GM19468 (cell line): Measurements from ENCODE around the gene MAP1S.
"Not testable (repeated sequence)": the region's sequence is repeated elsewhere in the genome, so short reads cannot be mapped to it uniquely, and the experiment has no call there.

ENCODE experiments used
- ATAC-seq: cut with Tn5 transposase; IDR thresholded peaks from one replicate; pipeline ENCODE4 v1.9.1; 2021; ENCODE audit warnings: mild to moderate bottlenecking, moderate library complexity, moderate number of reproducible peaks; ENCODE audit not compliant: unreplicated experiment; ENCODE audit errors: extremely low read depth

The MAP1S gene

DNA sequence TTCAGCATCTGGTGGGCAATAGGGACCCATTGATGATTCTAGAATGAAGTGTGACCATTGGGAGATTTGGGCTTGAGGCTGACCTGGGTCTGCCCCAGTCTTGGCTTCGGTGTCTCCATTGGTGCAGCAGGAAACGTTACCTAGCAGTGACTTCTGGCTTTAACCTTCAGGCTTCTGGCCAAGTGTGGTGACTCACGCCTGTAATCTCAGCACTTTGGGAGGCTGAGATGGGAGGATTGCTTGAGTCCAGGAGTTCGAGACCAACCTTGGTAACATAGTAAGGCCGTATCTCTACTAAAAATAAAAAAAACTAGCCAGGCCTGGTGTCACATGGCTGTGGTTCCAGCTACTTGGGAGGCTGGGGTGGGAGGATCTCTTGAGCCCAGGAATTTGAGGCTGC is 39.2 kb downstream of the MAP1S start:
- no peak for ATAC-seq

DNA sequence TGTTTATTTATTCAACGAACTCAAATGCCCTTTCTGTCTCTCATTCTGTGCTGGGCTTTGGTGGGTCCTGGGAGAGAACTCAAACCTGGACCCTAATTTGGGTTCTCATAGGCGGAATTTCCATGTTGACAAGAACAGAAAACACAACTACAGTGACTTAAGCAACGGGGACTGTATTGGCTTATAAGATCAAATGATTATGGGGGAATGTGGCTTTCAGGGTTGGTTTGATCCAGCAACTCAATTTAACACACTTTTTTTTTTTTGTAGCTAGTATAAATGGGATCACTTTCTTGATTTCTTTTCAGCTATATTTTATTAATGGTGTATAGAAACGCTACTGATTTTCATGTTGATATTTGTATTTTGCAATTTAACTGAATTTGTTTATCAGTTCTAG is 41.9 kb downstream of the MAP1S start:
- ATAC-seq: no peak

DNA sequence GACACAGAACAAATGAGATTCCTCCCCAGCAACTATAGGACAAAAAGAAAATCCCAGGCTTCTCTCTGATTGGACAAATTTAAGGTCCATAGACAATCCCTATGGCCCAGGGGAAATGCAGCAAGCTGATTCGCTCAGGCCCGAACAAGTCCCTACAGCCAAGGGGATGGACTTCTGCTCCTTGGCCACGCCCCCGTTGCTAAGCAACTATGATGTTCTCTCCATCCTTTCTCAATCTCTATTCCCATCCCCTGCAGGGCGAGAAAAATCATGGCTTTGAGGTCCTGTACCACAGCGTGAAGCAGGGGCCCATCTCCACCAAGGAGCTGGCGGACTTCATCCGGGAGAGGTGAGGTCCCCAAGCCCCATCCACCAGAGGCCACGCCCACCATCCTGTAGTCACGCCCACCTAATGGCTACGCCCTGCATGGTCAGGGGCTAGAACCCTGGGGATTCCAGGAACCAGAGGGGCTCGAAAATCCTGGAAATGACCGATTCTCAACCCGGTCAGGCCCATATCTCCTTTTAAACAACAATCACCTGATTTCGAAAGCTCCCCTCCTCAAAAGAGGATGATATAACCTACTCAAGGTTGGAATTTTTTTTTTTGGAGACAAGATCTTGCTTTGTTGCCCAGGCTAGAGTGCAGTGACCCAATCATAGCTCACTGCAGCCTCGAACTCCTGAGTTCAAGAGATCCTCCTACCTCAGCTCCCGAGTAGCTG is 43.4 kb downstream of the MAP1S start:
- no peak for ATAC-seq

DNA sequence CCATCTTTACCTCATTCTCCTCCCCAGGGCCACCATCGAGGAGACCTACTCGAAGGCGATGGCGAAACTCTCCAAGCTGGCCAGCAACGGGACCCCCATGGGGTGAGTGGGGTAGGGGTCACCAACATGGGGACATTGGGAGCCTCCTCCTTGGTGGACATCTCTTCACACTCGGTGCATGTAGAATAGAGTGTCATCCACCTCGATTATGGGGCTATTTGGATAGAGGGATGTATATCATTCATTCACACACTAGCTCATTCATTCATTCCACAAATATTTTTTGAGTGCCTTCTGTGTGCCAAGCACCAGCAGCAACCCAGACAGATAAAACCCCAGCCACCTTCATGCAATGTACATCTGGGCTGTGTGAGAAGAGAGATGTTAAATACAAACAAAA is 45.1 kb downstream of the MAP1S start:
- ATAC-seq: no peak

DNA sequence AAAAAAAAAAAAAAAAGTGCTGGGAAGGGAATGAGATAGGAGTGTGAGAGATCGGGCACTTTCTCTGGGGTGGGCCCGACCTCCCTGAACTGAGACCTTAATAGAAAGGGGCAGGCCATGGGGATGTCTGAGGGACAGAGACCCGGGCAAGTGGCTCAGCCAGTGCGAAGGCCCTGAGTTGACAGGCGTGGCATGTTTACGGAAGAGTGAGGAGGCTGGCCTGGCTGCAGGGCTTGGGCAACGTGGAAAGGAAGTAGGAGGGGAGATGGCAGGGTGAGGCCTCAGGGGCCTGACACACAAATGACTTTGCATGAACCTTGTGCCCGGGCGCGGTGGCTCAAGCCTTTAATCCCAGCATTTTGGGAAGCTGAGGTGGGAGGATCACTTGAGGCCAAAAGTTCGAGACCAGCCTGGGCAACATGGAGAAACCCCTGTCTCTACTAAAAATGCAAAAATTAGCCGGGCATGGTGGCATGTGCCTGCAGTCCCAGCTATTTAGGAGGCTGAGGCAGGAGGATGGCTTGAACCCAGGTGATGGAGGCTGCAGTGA is 45.9 kb downstream of the MAP1S start:
- ATAC-seq: no peak

DNA sequence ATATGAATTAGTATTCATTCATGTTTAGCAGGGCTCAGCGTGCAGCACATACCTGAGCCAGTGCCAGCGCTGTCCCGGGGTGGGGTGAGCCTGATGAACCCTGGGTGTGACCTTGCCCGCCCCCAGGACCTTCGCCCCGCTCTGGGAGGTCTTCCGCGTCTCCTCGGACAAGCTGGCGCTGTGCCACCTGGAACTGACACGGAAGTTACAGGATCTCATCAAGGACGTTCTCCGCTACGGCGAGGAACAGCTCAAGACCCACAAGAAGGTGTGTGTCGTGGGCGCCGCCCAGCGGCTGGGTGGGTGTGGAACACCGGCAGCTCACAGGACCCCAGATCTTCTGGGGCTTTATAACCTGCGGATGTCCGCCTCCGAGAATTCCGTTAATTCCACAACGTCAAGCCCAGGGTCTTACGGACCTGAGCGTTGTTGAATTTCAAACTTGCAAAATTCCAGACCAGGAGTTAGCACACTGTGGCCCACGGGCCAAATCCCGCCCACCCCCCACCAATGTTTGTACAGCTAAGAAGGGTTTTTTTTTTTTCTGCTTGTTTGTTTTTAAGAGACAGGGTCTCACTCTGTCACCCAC is 47.4 kb downstream of the MAP1S start:
- no peak for ATAC-seq

DNA sequence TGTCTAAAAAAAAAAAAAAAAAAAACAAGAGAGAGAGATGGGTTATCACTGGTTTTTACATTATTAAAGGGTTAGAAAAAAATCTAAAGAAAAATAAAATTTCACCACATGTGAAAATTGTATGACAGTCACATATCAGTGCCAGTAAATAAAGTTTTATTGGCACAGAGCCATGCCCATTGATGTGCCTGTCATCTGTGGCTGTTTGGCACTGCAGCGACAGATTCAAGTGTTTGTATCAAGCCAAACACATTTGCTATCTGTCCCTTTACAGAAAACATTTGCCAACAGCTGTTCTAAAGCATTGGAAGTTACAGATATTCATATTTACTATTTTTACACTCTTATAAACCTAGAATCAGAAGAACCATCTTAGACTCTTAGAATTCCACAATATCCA is 48.3 kb downstream of the MAP1S start:
- no peak for ATAC-seq

DNA sequence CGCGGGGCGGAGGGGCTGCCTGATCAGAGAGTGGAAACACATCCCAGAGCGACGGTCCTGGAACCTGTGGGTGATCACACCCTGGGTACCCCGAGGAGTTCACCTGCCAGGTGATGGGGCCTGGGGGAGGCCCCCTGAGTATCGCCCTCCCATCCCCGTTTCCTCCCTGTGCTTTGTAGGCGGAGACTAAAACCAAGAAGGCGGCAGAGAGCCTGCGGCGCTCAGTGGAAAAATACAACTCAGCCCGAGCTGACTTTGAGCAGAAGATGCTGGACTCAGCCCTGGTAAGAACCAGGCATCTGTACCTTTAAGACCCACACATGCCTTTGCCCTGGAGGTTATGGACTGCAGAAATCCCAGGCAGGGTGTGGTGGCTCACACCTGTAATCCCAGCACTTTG is 51.3 kb downstream of the MAP1S start:
- no peak for ATAC-seq

DNA sequence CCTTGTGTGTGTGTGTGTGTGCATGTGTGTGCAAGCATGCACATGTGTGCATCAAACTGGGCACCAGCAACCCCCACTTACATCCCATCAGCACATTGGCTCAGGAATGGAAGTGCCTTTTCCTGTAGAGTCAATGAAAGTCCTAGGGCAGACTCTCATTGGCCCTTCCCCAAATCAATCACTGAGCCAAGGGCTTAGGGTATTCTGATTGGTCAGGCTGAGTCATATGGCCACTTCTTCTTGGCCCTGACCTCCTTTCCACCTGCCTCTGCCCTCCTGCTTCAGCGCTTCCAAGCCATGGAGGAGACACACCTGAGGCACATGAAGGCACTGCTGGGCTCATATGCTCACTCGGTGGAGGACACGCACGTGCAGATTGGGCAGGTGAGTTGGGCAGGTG is 52.9 kb downstream of the MAP1S start:
- no peak for ATAC-seq

DNA sequence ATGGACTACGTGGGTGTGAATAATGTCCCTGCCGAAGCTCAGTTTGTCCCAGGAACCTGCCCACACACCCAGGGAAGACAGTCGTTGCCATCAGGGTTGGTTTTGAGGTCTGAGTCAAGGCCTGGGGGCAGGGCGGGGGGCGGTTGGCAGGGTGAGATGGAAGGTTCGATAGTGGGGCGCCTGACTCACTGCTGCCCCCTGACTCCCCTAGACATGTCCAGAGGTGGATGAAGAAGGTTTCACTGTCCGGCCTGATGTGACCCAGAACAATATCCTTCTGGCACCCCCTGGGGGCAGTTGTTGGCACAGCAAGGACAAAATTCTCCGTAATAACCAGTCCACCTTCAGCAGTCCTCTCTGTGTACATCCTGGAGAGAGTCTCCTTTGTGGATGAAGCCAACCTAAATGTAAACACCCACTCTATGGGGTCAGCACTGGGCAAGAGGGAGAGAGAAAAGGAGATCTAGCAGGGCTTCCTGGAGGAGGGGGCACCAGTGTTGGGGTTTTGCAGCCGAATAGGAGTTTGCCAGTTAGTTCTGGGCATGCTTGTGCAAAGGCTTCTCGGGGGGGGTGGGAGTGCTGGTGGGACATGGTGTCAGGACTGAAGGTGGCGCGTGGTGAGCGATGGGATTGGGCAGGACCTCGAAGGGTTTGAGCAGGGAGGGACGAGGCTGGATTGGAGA is 56.1 kb downstream of the MAP1S start:
- ATAC-seq: no peak

DNA sequence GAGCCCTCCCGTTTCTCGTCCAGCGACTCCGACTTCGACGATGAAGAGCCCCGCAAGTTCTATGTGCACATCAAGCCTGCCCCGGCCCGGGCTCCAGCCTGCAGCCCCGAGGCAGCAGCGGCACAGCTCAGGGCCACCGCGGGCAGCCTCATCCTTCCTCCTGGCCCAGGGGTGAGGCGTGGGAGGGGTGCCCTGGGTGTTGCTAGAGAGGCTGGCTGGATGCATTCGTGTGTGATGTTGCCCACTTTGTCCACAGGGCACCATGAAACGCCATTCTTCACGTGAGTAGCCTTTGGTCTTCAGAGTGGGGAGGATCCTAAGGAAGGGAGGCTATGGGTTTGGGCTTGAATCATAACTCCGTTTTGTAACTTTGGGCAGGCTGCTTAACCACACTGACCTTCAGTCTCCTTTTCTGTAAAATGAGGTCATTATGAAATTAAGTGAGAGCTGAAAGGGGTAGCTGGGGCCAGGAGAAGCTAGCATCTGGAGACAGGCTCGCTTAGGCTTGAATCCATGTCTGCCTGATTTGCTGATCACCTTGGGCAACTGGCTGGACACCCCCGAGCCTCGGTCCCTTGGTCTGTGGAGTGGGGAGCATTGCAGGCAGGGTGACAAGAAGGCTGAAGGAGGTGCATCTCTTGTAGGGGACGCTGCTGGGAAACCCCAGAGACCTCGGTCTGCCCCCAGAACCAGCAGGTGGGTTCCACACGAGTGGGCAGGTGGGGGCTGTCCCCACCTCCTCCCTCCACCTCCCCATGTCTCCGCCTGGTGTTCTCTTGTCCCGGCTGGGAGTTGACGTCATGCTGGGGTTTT is 56.9 kb downstream of the MAP1S start:
- ATAC-seq: peak; percentile 44

DNA sequence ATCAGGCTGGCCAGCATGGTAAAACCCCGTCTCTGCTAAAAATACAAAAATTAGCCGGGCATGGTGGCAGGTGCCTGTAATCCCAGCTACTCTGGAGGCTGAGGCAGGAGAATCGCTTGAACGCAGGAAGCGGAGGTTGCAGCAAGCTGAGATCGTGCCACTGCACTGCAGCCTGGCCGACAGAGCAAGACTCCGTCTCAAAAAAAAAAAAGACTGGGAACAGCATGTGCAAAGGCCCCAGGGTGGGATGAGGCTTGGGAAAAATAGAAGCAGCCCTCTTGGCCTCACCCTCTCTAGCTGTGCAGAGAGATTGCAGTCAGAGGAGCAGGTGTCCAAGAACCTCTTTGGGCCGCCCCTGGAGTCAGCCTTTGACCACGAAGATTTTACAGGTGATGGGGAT is 58.6 kb downstream of the MAP1S start:
- ATAC-seq: not testable (repeated sequence)

DNA sequence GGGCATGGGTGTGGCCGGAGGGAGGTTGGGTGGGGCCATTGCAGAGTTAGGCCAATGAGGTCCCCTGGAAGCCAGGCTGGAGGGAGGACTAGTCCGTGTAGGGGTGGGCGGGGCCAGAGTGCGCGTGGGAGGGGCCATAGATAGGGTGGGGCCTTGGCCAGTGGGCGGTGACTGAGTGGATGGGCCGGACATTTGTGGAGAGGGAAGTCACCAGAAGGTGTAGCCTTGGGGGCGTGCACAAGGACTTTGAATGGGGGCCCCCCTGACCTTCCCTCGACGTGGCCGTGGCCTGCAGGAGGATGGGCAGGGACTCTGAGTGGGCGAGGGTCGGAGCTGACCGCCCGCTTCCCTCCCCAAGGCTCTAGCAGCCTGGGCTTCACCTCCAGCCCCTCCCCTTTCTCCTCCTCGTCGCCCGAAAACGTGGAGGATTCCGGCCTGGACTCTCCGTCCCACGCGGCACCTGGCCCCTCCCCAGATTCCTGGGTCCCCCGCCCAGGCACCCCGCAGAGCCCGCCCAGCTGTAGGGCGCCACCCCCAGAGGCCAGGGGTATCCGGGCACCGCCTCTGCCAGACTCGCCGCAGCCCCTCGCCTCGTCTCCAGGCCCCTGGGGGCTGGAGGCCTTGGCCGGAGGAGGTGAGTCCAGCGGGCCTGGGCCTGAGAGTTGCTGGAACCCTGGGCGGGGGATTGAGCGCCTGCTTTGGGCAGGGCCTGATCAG is 59.1 kb downstream of the MAP1S start:
- no peak for ATAC-seq

DNA sequence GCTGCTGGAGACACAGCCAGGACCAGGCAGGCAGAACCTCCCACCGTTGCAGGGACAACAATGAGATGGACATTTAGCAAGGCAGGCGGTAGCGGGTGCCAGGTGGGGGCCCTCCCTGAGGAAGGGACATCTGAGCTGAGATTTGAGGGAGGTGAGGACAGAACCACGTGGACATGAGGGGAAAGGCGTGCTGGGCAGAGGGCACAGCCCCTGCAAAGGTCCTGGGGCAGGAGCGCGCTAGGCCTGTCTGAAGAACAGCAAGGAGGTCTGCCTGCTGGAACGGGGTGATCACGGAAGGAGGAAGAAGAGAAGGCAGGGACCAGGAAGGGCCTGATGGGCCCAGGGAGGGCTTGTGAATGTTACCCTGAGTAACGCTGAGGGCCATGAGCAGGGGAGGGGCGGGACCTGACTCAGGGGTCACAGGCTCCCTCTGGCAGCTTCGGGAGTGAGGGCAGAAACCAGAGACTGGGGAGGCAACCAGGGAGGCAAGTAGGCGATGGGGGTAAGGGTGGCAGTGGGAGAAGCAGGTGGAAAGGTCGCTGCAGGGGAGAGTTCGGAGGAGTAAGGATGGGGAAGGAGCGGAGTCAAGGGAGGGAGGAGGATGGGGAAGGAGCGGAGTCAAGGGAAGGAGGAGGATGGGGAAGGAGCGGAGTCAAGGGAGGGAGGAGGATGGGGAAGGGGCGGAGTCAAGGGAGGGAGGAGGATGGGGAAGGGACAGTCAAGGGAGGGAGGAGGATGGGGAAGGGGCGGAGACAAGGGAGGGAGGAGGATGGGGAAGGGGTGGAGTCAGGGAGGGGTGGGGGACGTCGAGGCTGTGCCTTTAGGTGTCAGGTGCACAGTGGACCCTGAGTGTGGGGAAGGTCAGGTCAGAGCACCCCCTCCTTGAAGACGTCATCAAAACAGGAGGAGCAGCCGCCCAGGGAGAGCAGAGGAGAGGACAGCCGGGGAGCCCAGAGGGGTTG is 60.0 kb downstream of the MAP1S start:
- ATAC-seq: no peak

DNA sequence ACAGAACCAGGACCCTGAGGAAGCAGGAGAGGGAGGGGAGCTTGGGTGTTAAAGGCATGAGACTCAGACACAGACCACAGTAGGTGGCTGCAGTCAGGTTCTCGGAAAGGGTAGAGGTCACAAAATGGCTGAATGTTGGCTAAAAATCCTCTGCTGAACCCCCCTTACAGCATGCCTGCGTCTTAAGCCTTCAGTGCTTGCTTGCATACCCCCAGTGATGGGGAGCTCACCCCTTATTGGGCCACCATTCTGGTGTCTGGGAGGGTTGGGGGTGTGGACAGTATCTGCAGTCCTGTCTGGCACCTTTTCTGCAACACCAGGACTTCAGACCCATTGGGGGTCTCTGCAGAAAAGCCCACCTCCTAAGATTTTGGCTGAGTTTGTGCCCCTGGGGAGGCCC is 61.5 kb downstream of the MAP1S start:
- no peak for ATAC-seq

DNA sequence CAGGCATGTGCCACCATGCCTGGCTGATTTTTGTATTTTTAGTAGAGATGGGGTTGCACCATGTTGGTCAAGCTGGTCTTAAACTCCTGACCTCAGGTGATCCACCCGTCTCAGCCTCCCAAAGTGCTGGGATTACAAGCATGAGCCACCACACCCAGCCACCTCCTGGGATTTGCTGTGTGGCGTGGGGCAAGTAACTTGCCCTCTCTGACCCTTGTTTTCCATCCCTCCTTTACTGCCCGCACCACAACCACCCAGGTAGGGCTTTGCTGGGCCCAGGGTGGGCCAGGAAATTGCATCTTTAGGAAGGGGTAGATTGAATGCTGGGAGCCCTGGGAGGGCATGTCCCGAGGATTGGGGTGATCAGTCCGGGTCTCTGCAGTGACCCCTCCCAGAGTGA is 64.4 kb downstream of the MAP1S start:
- not testable (repeated sequence) for ATAC-seq
